ENCODE results near the gene ACTC1.
"Not testable (repeated sequence)": the region's sequence is repeated elsewhere in the genome, so short reads cannot be mapped to it uniquely, and the experiment has no call there.

Gene ACTC1

DNA sequence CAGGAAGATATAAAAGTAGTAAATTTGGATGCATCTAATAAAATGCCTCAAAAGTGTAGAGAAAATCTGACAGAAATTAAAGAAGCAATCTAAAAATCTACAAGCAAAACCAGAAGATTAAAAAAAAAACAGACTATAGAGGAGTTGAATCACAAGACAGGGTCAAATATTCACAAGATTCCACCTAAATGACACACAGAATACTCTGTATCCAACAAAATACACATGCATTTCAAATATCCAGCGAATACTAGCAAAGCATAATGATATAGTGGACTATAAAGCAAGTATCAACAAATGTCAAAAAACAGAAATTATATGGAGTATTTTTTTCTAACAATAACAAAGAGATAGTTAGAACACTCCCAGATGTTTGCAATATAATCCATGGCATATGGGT lies 20.5 kb upstream of the ACTC1 start:
- H3K79me2 ChIP-seq (ENCODE audit: low read length), result no peaks in the 10 kb centered on the region
- H4K20me1 ChIP-seq (ENCODE audit: insufficient read depth, low read length), result no peaks in the 10 kb centered on the region
- H2AFZ ChIP-seq (ENCODE audit: low read depth, low read length), result no peak overlapping the region
- H3K36me3 ChIP-seq (replicated peaks; ENCODE audit: low read depth, low read length), result no peaks in the 10 kb centered on the region
- H3K4me2 ChIP-seq (ENCODE audit: low read length), result no peak overlapping the region
- H3K9ac ChIP-seq (ENCODE audit: low read length), result no peak overlapping the region
- H3K4me1 ChIP-seq (ENCODE audit: low read length), result no peaks in the 10 kb centered on the region
- H3K4me3 ChIP-seq (ENCODE audit: low read length), result no peak overlapping the region
- H3K27me3 ChIP-seq (ENCODE audit: low read depth, low read length), result 0 out of 2 replicates have a peak, but pooled peaks cover 4% of the 10 kb centered on the region
- no peak overlapping the region for H3K27ac ChIP-seq (ENCODE audit: low read length)
- TF ChIP-seq EZH2phosphoT487 (IDR thresholded peaks at IDR 0.05; ENCODE audit: low read depth), result no peak
- TF ChIP-seq, protein P1, sequence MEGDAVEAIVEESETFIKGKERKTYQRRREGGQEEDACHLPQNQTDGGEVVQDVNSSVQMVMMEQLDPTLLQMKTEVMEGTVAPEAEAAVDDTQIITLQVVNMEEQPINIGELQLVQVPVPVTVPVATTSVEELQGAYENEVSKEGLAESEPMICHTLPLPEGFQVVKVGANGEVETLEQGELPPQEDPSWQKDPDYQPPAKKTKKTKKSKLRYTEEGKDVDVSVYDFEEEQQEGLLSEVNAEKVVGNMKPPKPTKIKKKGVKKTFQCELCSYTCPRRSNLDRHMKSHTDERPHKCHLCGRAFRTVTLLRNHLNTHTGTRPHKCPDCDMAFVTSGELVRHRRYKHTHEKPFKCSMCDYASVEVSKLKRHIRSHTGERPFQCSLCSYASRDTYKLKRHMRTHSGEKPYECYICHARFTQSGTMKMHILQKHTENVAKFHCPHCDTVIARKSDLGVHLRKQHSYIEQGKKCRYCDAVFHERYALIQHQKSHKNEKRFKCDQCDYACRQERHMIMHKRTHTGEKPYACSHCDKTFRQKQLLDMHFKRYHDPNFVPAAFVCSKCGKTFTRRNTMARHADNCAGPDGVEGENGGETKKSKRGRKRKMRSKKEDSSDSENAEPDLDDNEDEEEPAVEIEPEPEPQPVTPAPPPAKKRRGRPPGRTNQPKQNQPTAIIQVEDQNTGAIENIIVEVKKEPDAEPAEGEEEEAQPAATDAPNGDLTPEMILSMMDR (IDR thresholded peaks at IDR 0.05; ENCODE audit: low read depth, low read length), result no peak
- no peaks in the 10 kb centered on the region for H3K9me3 ChIP-seq (ENCODE audit: insufficient read depth, low read length)

DNA sequence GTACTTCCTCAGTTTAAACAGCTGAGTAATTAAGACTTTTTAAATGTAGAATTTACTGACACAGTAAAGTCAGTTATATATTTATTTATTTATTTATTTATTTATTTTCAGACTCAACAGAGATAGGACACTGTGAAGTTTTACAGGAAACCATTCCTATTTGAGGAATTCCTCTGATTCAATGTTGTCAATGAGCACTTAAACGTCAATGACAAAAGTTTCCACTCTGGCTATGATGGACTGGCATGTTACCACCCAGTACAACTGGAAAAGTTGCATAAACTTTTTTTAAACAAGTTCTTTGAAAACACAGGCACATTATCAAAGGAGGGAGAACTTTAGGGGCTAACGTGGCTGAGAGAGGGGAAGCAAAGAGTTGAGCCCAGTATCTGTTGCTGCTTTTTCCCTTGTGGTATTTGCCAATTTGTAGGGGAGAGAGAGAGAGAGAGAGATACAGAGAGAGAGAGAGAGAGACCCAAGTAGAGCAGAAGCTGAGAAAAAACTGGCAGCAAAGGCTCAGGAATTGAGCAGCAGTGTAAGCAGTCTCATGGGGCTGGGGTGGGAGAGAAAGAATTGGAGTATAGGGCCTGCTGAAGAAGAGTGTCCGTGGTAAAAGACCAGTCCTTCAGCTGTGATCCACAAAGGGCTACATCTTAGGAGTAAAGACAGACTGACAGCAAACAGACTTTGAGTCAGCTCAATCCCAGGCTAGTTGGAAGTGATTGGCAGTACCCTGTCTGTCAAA lies 18.3 kb upstream of the ACTC1 start:
- H3K4me3 ChIP-seq (ENCODE audit: low read length), result no peak overlapping the region
- H2AFZ ChIP-seq (ENCODE audit: low read depth, low read length), result no peak overlapping the region
- H3K27me3 ChIP-seq (ENCODE audit: low read depth, low read length), result 0 out of 2 replicates have a peak, but pooled peaks cover 4% of the 10 kb centered on the region
- H3K9me3 ChIP-seq (ENCODE audit: insufficient read depth, low read length), result no peaks in the 10 kb centered on the region
- TF ChIP-seq, protein P1 (IDR thresholded peaks at IDR 0.05; ENCODE audit: low read depth, low read length), result no peak
- TF ChIP-seq EZH2phosphoT487 (IDR thresholded peaks at IDR 0.05; ENCODE audit: low read depth), result no peak
- H3K4me2 ChIP-seq (ENCODE audit: low read length), result no peak overlapping the region
- no peaks in the 10 kb centered on the region for H3K4me1 ChIP-seq (ENCODE audit: low read length)
- H3K79me2 ChIP-seq (ENCODE audit: low read length), result no peaks in the 10 kb centered on the region
- no peaks in the 10 kb centered on the region for H4K20me1 ChIP-seq (ENCODE audit: insufficient read depth, low read length)
- H3K9ac ChIP-seq (ENCODE audit: low read length), result no peak overlapping the region
- no peak overlapping the region for H3K27ac ChIP-seq (ENCODE audit: low read length)
- no peaks in the 10 kb centered on the region for H3K36me3 ChIP-seq (replicated peaks; ENCODE audit: low read depth, low read length)

DNA sequence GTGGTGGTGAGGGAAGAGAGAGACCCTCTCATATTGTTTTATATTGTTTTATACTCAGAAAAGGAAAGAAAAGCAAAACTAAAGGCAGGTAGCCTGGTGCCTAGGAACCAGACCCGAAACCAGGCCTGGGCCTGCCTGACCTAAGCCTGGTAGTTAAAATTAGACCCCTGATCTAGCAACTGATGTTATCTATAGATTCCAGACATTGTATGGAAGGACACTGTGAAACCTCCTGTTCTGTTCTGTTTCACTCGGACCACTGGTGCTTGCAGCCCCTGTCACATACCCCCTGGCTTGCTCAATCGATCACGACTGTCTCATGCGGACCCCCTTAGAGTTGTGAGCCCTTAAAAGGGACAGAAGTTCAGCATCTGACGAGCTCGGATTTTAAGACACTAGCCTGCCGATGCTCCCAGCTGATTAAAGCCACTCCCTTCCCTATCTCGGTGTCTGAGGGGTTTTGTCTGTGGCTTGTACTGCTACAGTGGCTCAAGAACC lies 17.6 kb upstream of the ACTC1 start:
- not testable (repeated sequence) for H3K4me1 ChIP-seq (ENCODE audit: low read length); H3K79me2 ChIP-seq (ENCODE audit: low read length); H3K27me3 ChIP-seq (ENCODE audit: low read depth, low read length); H3K27ac ChIP-seq (ENCODE audit: low read length); H3K36me3 ChIP-seq (replicated peaks; ENCODE audit: low read depth, low read length); H3K9me3 ChIP-seq (ENCODE audit: insufficient read depth, low read length); H3K4me3 ChIP-seq (ENCODE audit: low read length); H3K4me2 ChIP-seq (ENCODE audit: low read length); H3K9ac ChIP-seq (ENCODE audit: low read length); H4K20me1 ChIP-seq (ENCODE audit: insufficient read depth, low read length); H2AFZ ChIP-seq (ENCODE audit: low read depth, low read length)

DNA sequence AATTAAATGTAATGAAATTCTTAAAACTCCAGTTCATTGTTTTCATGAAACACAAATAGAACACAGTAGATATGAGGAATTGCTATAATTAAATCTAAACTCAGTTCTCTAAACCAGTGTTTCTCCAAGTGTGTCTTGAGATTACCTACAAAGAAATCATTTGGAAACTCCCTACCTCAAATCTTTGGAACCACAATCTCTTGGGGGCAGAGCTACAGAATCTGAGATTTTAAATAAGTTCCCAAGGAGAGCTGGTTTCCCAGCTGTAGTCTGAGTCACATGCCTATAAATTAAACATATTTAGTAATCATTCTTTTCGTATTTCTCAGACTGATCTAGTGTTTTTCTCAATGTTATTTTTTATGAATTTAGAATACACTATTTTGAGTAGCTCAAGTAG lies 17.0 kb upstream of the ACTC1 start:
- H3K4me2 ChIP-seq (ENCODE audit: low read length), result no peak overlapping the region

More for the DNA sequence above, 17.0 kb upstream of the ACTC1 start:
- Histone ChIP-seq H3K27ac (ENCODE audit: low read length) (no peak overlapping the region), H3K27me3 (ENCODE audit: low read depth, low read length) (0 out of 2 replicates have a peak, but pooled peaks cover 4% of the 10 kb centered on the region), H3K9ac (ENCODE audit: low read length) (no peak overlapping the region), H3K4me1 (ENCODE audit: low read length) (no peaks in the 10 kb centered on the region), H4K20me1 (ENCODE audit: insufficient read depth, low read length) (no peaks in the 10 kb centered on the region), H3K4me3 (ENCODE audit: low read length) (no peak overlapping the region), H3K9me3 (ENCODE audit: insufficient read depth, low read length) (no peaks in the 10 kb centered on the region), H3K79me2 (ENCODE audit: low read length) (no peaks in the 10 kb centered on the region), H2AFZ (ENCODE audit: low read depth, low read length) (no peak overlapping the region), H3K36me3 (replicated peaks; ENCODE audit: low read depth, low read length) (no peaks in the 10 kb centered on the region)
- TF ChIP-seq EZH2phosphoT487 (IDR thresholded peaks at IDR 0.05; ENCODE audit: low read depth), result no peak
- TF ChIP-seq, protein P1 (IDR thresholded peaks at IDR 0.05; ENCODE audit: low read depth, low read length), result no peak
